Karpas-422 (cell line): ENCODE measurements around the gene ACAP1. TPM values are rescaled to one million over a fixed set of nuclear protein-coding genes. Genes with fewer than 3 reads are reported as not detected.

Source experiments
- DNase-seq: peaks from one replicate; pipeline ENCODE4 v3.0.0-alpha.2; 2015
- H2AFZ ChIP-seq: fragments of 200-600 bp; sonication (generic); 2 replicates; pipeline ENCODE4 v1.6.1; 2014; ENCODE audit warnings: antibody characterized with exemption, low read length, mixed read lengths
- H3K27ac ChIP-seq: fragments of 200-600 bp; sonication (generic); 2 replicates; pipeline ENCODE4 v1.5.1; 2014; ENCODE audit warnings: mild to moderate bottlenecking, low read length, moderate library complexity
- H3K27me3 ChIP-seq: fragments of 200-600 bp; sonication (generic); 2 replicates; pipeline ENCODE4 v1.6.1; 2014; ENCODE audit warnings: low read length, mixed read lengths
- H3K36me3 ChIP-seq: fragments of 200-600 bp; sonication (generic); 2 replicates; pipeline ENCODE4 v1.6.1; 2014; ENCODE audit warnings: low read length, mixed read lengths; ENCODE audit not compliant: insufficient read depth
- H3K4me1 ChIP-seq: fragments of 200-600 bp; sonication (generic); 2 replicates; pipeline ENCODE4 v1.6.1; 2014; ENCODE audit warnings: mild to moderate bottlenecking, low read length, mixed read lengths
- H3K4me2 ChIP-seq: fragments of 200-600 bp; sonication (generic); 2 replicates; pipeline ENCODE4 v1.6.1; 2014; ENCODE audit warnings: low read length, low read depth, mild to moderate bottlenecking; ENCODE audit not compliant: poor library complexity, severe bottlenecking
- H3K4me3 ChIP-seq: fragments of 200-600 bp; sonication (generic); 2 replicates; pipeline ENCODE4 v1.5.1; 2014; ENCODE audit warnings: mild to moderate bottlenecking, antibody characterized with exemption, low read length, mixed read lengths
- H3K79me2 ChIP-seq: fragments of 200-600 bp; sonication (generic); 2 replicates; pipeline ENCODE4 v1.6.1; 2014; ENCODE audit warnings: mild to moderate bottlenecking, low read length, mixed read lengths
- H3K9ac ChIP-seq: fragments of 200-600 bp; sonication (generic); 2 replicates; pipeline ENCODE4 v1.6.0; 2014; ENCODE audit warnings: low read length
- H3K9me2 ChIP-seq: fragments of 200-600 bp; sonication (generic), shearing (Covaris generic); replicated peaks from 2 replicates; pipeline ENCODE4 v1.6.0; 2014; ENCODE audit warnings: mild to moderate bottlenecking, low read length, moderate library complexity; ENCODE audit not compliant: insufficient read depth
- H3K9me3 ChIP-seq: fragments of 300-700, 200-600 bp; sonication (generic); 2 replicates; pipeline ENCODE4 v1.6.1; 2014; ENCODE audit warnings: low read length, mixed read lengths
- H4K20me1 ChIP-seq: fragments of 200-600 bp; sonication (generic); 2 replicates; pipeline ENCODE4 v1.6.1; 2014; ENCODE audit warnings: mild to moderate bottlenecking, antibody characterized with exemption, low read length, low read depth; ENCODE audit not compliant: insufficient read depth
- small RNA-seq: library from RNA; depleted of rRNA; stranded (forward); fragments of <200 nt; gene quantifications from one replicate; pipeline ENCODE3, GENCODE V24; 2014
- total RNA-seq: library from RNA; depleted of rRNA; stranded (reverse); fragments of >200 nt; shearing (Covaris generic); gene quantifications from 2 replicates; pipeline ENCODE4 v1.2.3, GENCODE V29; 2014; ENCODE audit warnings: low replicate concordance; rRNA removed

The ACAP1 gene
- total RNA-seq, 1 experiment from 2014 or later: 51.0 TPM

DNA sequence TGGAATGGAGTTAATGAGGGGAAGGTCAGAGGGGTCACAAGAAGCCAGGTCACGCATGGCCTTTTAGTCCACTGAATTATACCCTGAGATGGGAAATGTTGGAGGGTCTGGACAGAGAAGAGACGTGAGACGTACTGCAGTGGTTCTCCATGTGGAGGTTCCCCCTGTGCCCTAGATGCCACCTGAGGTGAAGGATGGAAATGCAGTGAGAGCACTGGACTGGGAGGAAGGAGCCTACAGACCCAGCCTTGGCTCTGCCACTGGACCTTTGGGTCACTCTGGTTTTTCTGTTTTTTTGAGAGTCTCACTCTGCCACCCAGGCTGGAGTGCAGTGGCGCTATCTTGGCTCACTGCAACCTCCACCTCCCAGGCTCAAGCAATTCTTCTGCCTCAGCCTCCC is 59.8 kb downstream of the ACAP1 start:
- Histone ChIP-seq H3K4me3 (no peak overlapping the region), H3K27me3 (no peaks in the 10 kb centered on the region), H3K9ac (no peak overlapping the region), H3K4me2 (no peak overlapping the region), H3K36me3 (no peaks in the 10 kb centered on the region), H4K20me1 (no peaks in the 10 kb centered on the region), H3K9me3 (no peaks in the 10 kb centered on the region), H3K79me2 (peaks cover 5% of the 10 kb centered on the region; the same call in 1 of the 2 replicates), H3K27ac (no peak overlapping the region), H3K9me2 (no peaks in the 10 kb centered on the region), H3K4me1 (peaks cover 14% of the 10 kb centered on the region), H2AFZ (no peak overlapping the region)
- no peak for DNase-seq

GRCh38 chr17:7398612-7399011 is 62.3 kb downstream of the ACAP1 start:
- Histone ChIP-seq H3K9me3 (no peaks in the 10 kb centered on the region), H3K4me2 (no peak overlapping the region), H3K79me2 (peaks cover under 1% of the 10 kb centered on the region; the same call in 1 of the 2 replicates), H4K20me1 (no peaks in the 10 kb centered on the region; the same call in 1 of the 2 replicates), H2AFZ (no peak overlapping the region), H3K36me3 (no peaks in the 10 kb centered on the region), H3K9ac (no peak overlapping the region), H3K4me1 (peaks cover 17% of the 10 kb centered on the region), H3K9me2 (no peaks in the 10 kb centered on the region), H3K4me3 (no peak overlapping the region), H3K27me3 (no peaks in the 10 kb centered on the region), H3K27ac (no peak overlapping the region)
- DNase-seq: no peak

Small RNA genes within 50 kb of the gene (small RNA-seq; reads per million reads assigned to genes)
- not detected for gene AC026954.2

Other genes with a start within 250 kb of the ACAP1 start
- not detected in 2 replicates for gene ASGR2, start 221.7 kb upstream of the ACAP1 start, total RNA-seq
- 1.2 TPM in 1 of 2 replicates, not detected in the other for gene ASGR1, start 157.2 kb upstream of the ACAP1 start, total RNA-seq
- 8.5 and 24.1 TPM in 2 replicates for gene DLG4, start 116.7 kb upstream of the ACAP1 start, total RNA-seq
- gene ACADVL, start 116.6 kb upstream of the ACAP1 start, total RNA-seq: 245 and 371 TPM in 2 replicates
- 75.2 and 117 TPM in 2 replicates for gene DVL2, start 102.0 kb upstream of the ACAP1 start, total RNA-seq
- gene PHF23, start 97.1 kb upstream of the ACAP1 start, total RNA-seq: 36.7 and 69.3 TPM in 2 replicates
- 218 and 301 TPM in 2 replicates for gene GABARAP, start 94.1 kb upstream of the ACAP1 start, total RNA-seq
- 52.6 and 87.8 TPM in 2 replicates for gene CTDNEP1, start 84.8 kb upstream of the ACAP1 start, total RNA-seq
- gene ELP5, start 84.3 kb upstream of the ACAP1 start, total RNA-seq: 38.8 and 53.4 TPM in 2 replicates
- not detected in 2 replicates for gene CLDN7, start 74.1 kb upstream of the ACAP1 start, total RNA-seq
- gene SLC2A4, start 54.8 kb upstream of the ACAP1 start, total RNA-seq: 0.14 TPM in 1 of 2 replicates, not detected in the other
- gene YBX2, start 41.9 kb upstream of the ACAP1 start, total RNA-seq: not detected in 2 replicates
- 231 and 326 TPM in 2 replicates for gene EIF5A, start 28.9 kb upstream of the ACAP1 start, total RNA-seq
- gene GPS2, start 21.2 kb upstream of the ACAP1 start, total RNA-seq: 36.9 and 63.1 TPM in 2 replicates
- gene NEURL4, start 7.2 kb upstream of the ACAP1 start, total RNA-seq: 11.1 and 21.2 TPM in 2 replicates
- gene KCTD11, start 15.6 kb downstream of the ACAP1 start, total RNA-seq: 5.1 and 6.8 TPM in 2 replicates
- gene TMEM95, start 18.6 kb downstream of the ACAP1 start, total RNA-seq: not detected in 2 replicates
- gene TNK1, start 44.6 kb downstream of the ACAP1 start, total RNA-seq: 0.75 and 3.8 TPM in 2 replicates
- gene PLSCR3, start 58.0 kb downstream of the ACAP1 start, total RNA-seq: 39.8 and 40.4 TPM in 2 replicates
- 262 and 330 TPM in 2 replicates for gene TMEM256, start 67.6 kb downstream of the ACAP1 start, total RNA-seq
- gene NLGN2, start 71.3 kb downstream of the ACAP1 start, total RNA-seq: not detected in 2 replicates
- not detected in 2 replicates for gene SPEM1, start 83.8 kb downstream of the ACAP1 start, total RNA-seq
- gene SPEM2, start 89.1 kb downstream of the ACAP1 start, total RNA-seq: not detected in 2 replicates
- gene SPEM3, start 92.3 kb downstream of the ACAP1 start, total RNA-seq: not detected in 2 replicates
- gene TMEM102, start 98.9 kb downstream of the ACAP1 start, total RNA-seq: 3.0 and 9.9 TPM in 2 replicates
- gene FGF11, start 103.0 kb downstream of the ACAP1 start, total RNA-seq: 0.32 and 0.67 TPM in 2 replicates
- gene CHRNB1, start 108.5 kb downstream of the ACAP1 start, total RNA-seq: 3.6 and 6.6 TPM in 2 replicates
- gene ZBTB4, start 143.1 kb downstream of the ACAP1 start, total RNA-seq: 5.5 and 7.2 TPM in 2 replicates
- gene SLC35G6, start 144.9 kb downstream of the ACAP1 start, total RNA-seq: not detected in 2 replicates
- 78.8 and 169 TPM in 2 replicates for gene POLR2A, start 147.8 kb downstream of the ACAP1 start, total RNA-seq
- not detected in 2 replicates for gene TNFSF12, start 212.5 kb downstream of the ACAP1 start, total RNA-seq
- gene TNFSF13, start 222.2 kb downstream of the ACAP1 start, total RNA-seq: 0.90 and 4.0 TPM in 2 replicates
- gene SENP3, start 225.4 kb downstream of the ACAP1 start, total RNA-seq: 62.8 and 96.1 TPM in 2 replicates
- gene CD68, start 243.1 kb downstream of the ACAP1 start, total RNA-seq: 3.8 and 6.0 TPM in 2 replicates
- gene MPDU1, start 247.3 kb downstream of the ACAP1 start, total RNA-seq: 25.4 and 27.0 TPM in 2 replicates